ENCODE results near the gene POLA2. TPM values are rescaled to one million over a fixed set of nuclear protein-coding genes. Genes with fewer than 3 reads are reported as not detected.

The POLA2 gene
- total and polyA plus RNA-seq, 9 of the 15 experiments (the other 6 are each of a cell fraction or from before 2014, with no cell fraction given): 2.7 to 134 (median 44.4) TPM

- peak; percentile 70 for TF ChIP-seq ZNF592 (IDR thresholded peaks at IDR 0.05)
- TF ChIP-seq EP400 (IDR thresholded peaks at IDR 0.05): peak; percentile 87
- TF ChIP-seq ZSCAN29 (IDR thresholded peaks at IDR 0.05): 0 out of 2 replicates have a peak, but pooled peaks have one; percentile 19
- no peak for TF ChIP-seq TAF1 (IDR thresholded peaks at IDR 0.05; ENCODE audit: control insufficient read depth, extremely low read depth, insufficient read depth, low read length, severe bottlenecking)
- no peak for TF ChIP-seq ZNF311 (CRISPR knock-in tag; IDR thresholded peaks at IDR 0.05)
- TF ChIP-seq AFF1 (IDR thresholded peaks at IDR 0.05; ENCODE audit: low read depth in 1 of 2, partially characterized antibody in 2 of 2): no peak
- peak; percentile 15; the same call in 1 of the 2 replicates for TF ChIP-seq ETV1 (tag; conservative IDR thresholded peaks at IDR 0.05; ENCODE audit: low read depth)
- TF ChIP-seq SMAD3 (CRISPR knock-in tag; conservative IDR thresholded peaks at IDR 0.05): no peak
- TF ChIP-seq GATAD2B (IDR thresholded peaks at IDR 0.05; ENCODE audit: borderline replicate concordance): peak; percentile 93
- TF ChIP-seq CTBP1 (IDR thresholded peaks at IDR 0.05; ENCODE audit: borderline replicate concordance): peak; percentile 67
- no peak for TF ChIP-seq PTRF (tag; IDR thresholded peaks at IDR 0.05)
- peak; percentile 71 for TF ChIP-seq POLR2G (IDR thresholded peaks at IDR 0.05; ENCODE audit: low read depth, low read length)
- TF ChIP-seq ZKSCAN1 (IDR thresholded peaks at IDR 0.05; ENCODE audit: low read depth, low read length): peak; percentile 36; the same call in 1 of the 2 replicates
- 0 out of 2 replicates have a peak, but pooled peaks have one; percentile 44 for TF ChIP-seq ZNF395 (CRISPR knock-in tag; IDR thresholded peaks at IDR 0.05)
- no peak for TF ChIP-seq SMAD1 (IDR thresholded peaks at IDR 0.05; ENCODE audit: low read depth, low read length, partially characterized antibody)
- TF ChIP-seq SIN3A (IDR thresholded peaks at IDR 0.05; ENCODE audit: borderline replicate concordance in 2 of 2, control insufficient read depth in 1 of 2, low read depth in 2 of 2, low read length in 2 of 2): peak in 1 of 2 experiments; percentile 38; a peak in 2 of 4 replicates
- TF ChIP-seq MAX (CRISPR knock-in tag; IDR thresholded peaks at IDR 0.05): peak; percentile 90
- TF ChIP-seq TAL1 (IDR thresholded peaks at IDR 0.05): no peak
These were observed 53.6 kb downstream of the POLA2 start (continued) for GRCh38 chr11:65315204-65315865.
